ENCODE measurements around the gene HMGCS2.

HMGCS2 gene

DNA sequence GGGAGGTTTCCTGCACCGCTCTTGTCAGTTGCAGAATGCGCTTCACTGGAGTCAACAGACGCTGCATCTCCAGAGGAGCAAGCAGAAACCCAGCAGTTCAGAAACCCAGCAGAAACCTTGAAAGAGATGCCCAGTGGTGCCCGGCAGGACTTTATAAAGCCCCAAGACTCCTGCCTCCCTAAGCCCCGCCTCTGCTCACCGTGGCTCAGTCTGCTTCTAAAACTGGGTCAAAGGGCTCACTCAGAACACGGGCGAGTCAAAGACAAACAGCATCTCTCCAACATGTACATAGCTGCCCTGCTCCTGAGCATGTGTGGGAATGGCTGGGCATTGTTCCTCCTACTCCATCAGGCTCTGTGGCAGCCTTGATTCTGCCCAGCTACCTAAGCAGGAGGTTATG is at the start of gene HMGCS2:
TSS of gene HMGCS2 (minus strand) at position 128 of the 400 bp plus-strand sequence. CDS start at position 67, 61 bp downstream.
- no peak within 1 kb of the TSS for H3K4me3 ChIP-seq (ENCODE audit: low read depth, low read length)

DNA sequence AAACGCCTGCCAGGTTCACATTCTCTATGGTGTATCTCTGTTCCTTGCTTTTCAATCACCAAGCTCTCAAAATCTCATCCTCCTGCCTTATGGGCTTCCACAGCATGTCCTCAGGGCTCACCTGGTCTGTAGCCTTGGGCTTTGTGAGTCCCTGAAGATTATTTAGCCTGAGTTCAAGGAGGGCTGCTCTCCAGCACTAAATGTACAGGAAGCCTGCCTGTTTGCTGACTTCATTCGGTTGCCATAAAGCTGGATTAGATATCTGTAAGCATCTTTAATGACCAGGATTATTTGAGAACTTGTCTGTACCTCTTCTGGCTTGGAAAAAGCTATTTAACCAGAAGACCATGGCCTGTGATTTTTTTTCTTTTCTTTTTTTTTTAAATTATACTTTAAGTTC is 49.5 kb upstream of the HMGCS2 start:
- no peak overlapping the region for H3K4me3 ChIP-seq (ENCODE audit: low read depth, low read length)
- no peak for DNase-seq (ENCODE audit: low read depth)

More for the DNA sequence above, at the start of gene HMGCS2:
- no peak for DNase-seq (ENCODE audit: low read depth)

DNA sequence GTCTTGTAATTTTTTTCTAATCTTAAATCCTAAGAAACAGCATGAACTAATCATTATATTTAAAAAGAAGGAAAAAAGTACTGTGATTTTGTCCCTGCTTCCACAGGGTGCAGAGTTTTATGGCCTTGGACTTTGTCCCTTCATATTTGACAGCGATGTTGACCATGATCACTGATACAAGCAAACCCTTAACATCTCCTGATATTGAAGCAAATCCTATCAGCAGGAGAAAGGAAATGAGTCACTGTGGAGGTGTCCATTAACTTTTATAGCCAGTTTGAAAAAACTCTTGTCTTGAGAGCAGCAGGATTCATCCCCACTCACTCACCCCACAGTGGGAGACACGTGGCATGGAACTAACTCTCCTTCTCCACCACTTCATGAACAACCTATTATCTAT is 47.7 kb upstream of the HMGCS2 start:
- no peak overlapping the region for H3K4me3 ChIP-seq (ENCODE audit: low read depth, low read length)
- no peak for DNase-seq (ENCODE audit: low read depth)

DNA sequence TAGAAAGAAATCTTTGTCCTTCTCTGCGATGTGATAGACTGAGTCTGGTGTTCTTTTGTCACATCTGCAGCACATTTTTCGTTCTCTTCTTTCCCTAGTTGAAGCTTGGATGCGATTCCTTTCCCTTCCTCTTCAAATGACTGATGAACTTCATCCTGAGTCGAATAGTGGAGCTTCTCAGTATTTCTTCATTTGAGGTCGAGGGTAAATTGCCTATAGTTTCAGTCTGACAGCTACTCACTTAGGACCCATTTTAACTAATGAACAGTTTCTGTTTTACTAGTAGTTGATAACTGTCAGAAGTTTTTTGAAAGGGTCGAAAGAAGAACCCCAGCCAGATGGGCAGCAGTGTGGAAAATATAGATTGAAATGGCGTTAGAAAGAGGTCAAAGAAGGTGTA is 47.2 kb upstream of the HMGCS2 start:
- DNase-seq (ENCODE audit: low read depth): no peak

DNA sequence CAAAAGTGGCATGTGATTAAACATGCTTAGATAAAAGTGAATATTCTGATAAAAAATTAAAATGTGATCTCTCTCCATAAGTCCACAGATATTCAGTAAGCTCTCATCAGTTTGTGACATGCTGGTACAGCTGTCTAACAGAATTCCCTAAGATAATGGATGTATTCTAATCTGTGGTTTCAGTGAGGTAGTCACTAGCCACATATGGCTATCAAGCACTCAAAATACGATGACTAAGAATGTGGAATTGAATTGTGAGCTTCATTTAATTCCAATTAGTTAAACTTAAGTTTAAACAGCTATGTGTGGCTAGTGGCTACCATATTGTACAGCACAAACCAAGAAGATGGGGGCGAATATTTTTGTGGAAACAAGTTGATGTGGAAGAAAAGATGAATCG is 46.7 kb upstream of the HMGCS2 start:
- H3K4me3 ChIP-seq (ENCODE audit: low read depth, low read length): no peak overlapping the region
- DNase-seq (ENCODE audit: low read depth): no peak

More for the DNA sequence above, 47.2 kb upstream of the HMGCS2 start:
- no peak overlapping the region for H3K4me3 ChIP-seq (ENCODE audit: low read depth, low read length)

DNA sequence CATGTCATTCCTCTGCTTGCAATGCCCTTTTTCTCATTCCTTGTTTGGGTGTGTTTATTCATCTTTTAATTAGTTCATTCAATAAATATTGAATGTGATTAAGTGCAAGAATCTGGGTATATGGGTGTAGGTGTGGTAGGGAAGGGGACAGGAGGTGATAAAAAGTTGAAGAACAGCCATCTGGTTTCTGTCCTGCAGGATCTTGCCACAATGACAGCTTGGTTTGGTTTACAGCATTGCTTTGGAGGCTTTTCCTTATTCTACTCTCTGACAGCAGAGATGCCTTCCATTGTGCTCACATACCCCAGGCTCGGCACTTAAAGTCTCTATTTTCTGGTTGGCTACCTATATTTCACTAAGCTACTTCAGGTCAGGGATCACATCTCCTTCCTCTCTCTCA is 45.6 kb upstream of the HMGCS2 start:
- DNase-seq (ENCODE audit: low read depth): no peak
- no peak overlapping the region for H3K4me3 ChIP-seq (ENCODE audit: low read depth, low read length)

DNA sequence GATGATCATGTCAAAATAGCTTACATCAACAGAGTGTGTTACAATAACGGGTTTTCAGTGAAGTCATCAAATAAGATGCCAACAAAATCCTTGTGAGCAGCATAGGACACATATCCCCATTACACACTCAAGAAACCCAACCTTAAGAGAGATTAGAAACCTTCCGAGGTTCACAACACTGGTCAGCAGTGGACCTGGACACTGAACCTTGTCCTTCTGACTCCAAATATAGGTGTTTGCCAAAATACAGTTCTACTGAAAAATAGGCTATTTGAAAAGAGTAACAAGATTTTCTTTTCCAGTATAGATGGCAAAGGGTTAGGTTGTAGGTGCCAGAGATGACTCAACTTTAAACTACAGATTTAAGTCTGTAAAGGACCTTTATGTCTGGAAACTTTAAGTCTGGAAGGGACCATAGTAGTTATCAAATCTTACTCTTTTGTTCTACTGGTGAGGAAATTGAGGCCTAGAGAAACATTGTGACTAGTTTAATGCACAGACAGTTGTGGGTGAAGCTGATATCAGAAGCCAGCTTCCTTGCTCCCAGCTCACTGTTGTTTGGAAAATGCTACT is 43.4 kb upstream of the HMGCS2 start:
- H3K4me3 ChIP-seq (ENCODE audit: low read depth, low read length): no peak overlapping the region
- no peak for DNase-seq (ENCODE audit: low read depth)

DNA sequence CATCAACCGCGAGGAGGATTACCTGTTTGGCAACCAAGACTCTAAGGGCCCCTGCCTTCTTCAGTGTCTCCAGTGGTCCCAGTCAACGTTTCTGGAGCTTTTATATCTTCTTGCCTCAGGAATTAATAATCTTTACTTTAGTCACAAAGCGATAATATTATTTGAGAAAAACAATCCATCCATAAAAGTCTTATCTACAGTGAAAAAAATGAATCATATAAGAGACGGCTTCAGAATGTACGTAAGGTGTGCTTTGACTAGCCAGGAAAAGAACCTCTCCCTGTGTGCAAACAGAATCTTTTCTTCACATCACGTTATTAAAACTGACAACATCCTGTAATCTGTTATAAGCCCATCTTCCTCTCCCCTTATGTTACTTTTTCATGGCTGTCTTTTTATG is 42.7 kb upstream of the HMGCS2 start, which contains the start of gene REG4:
TSS of gene REG4 (minus strand) at position 74 of the 400 bp plus-strand sequence. CDS start 2,691 bp downstream, outside the sequence.
- DNase-seq (ENCODE audit: low read depth): no peak
- H3K4me3 ChIP-seq (ENCODE audit: low read depth, low read length): no peak within 1 kb of the TSS

DNA sequence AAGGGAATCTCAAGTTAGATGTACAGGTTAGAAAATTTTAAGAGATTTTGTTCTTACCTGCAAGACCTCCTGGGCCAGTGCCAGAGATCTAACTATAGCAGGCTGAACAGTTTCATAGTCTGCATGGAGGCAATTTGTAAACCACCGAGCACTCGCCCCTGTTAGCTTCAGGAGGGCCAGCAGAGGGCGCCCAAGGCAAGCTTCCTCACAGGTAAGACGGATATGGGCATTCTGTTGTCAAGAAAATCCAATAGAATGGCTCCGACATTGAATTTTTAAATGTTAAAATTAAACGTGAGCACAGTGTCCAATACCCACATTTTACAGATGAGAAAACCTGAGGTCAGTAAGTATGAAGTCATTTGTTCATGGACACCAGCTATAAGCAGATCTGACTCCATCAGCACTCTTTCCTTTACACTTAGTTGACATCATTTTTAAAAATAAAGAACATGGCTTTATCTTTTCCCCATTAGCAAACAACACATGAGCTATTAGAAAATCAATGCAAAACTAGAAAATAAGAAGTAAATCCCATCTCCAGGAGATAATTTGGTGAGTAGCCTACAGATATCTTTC is 40.4 kb upstream of the HMGCS2 start:
- H3K4me3 ChIP-seq (ENCODE audit: low read depth, low read length): no peak overlapping the region
- DNase-seq (ENCODE audit: low read depth): no peak

DNA sequence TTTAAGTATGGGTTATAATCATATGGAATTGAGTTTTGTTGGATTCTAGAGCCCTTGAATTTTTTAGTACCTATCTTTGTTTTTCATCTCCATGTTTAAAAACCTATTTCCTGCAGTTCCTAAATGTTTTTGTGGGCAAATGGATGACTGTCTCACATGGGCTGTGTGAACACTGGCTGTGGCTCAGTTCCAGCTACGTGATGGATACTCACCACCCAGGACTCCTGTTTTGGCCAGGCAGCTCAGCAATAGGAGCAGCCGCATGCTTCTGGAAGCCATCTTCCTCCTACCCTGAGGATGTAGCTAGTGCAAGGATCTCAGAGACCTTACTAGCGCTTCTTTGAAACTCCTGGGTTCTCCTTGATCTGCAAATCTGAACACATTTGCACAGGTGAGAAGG is 39.8 kb upstream of the HMGCS2 start:
- no peak for DNase-seq (ENCODE audit: low read depth)
- H3K4me3 ChIP-seq (ENCODE audit: low read depth, low read length): no peak overlapping the region

DNA sequence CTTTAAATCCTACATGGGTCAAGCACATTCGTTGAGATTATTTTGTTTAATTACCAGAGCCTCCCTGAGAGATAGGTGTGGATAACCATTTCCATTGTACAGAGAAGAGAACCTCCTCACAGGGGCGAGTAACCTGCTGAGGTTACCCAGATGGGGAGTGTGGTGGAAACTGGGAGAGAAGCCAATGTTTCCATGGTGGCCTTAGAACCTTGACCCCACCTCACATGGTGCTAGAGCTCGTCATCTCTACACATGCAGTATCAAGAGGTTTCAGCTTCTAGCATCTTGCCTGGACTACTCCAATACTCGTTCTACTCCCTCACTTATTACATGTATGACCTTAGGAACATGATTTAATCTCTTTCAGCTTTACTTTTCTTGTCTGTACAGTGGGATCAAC is 37.8 kb upstream of the HMGCS2 start:
- H3K4me3 ChIP-seq (ENCODE audit: low read depth, low read length): no peak overlapping the region
- no peak for DNase-seq (ENCODE audit: low read depth)

DNA sequence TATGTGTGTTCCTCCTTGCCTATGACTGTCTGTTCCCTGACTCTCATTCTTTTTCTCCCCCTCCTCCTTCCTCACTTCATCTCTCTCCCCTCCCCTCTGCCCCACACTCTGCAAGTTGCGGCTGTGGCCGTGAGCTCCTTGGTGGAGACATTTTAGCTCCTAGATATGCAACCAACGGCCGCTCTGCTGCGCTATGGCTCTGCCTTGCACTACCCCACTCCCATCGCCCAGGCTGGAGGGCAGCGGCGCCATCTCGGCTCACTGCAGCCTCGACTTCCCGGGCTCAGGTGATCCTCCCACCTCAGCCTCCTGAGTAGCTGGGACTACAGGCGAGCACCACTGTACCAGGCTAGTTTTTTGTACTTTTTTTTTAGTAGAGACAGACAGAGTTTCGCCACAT is 37.0 kb upstream of the HMGCS2 start:
- DNase-seq (ENCODE audit: low read depth): no peak
- no peak overlapping the region for H3K4me3 ChIP-seq (ENCODE audit: low read depth, low read length)

DNA sequence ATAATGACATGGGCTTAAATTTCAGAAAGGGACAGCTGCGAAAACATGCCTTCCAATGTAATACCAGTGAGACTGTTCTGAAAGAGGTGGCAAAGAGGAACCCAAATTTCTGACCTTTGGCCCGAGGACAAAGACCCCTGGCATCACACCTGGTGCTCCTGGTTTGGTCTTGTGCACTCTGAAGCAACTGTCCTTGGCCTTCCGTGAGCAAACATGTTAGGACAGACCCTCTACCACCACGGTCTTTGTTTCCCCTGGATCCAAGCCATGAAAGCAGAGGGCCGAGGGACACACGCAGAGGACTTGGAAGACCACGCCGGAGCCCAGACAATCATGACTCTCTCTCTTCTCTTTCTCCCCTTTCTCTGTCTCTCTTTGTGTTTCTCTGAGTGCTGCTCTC is 36.5 kb upstream of the HMGCS2 start:
- no peak for DNase-seq (ENCODE audit: low read depth)
- H3K4me3 ChIP-seq (ENCODE audit: low read depth, low read length): no peak overlapping the region

DNA sequence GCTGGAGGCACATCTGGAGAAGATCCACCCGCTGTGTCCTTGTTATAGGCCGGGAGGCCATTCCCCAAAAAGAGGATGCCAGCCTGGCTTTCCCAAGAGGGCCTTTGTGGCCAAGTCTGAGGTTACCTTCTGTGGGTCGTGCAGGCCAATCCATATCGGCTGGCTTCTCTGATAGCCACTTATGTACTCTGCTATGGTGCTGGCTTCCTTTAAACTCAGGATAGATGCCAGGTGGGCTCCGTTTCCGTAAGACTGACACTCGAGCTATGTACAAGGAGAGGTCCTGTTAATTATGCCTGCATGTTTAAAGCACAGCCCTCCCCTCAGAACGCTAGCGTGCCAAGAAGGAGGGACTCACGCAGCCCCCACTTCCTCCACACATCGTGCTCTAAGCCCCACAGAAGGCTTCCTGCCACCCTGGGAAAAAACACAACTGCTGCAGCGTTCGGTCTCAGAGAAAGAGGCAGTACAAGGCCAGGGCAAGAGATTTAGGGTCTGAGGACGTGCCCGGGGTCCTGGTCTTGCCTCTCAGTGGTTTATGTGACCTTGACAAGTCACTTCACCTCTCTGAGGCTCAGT is 31.0 kb upstream of the HMGCS2 start:
- DNase-seq (ENCODE audit: low read depth): no peak

DNA sequence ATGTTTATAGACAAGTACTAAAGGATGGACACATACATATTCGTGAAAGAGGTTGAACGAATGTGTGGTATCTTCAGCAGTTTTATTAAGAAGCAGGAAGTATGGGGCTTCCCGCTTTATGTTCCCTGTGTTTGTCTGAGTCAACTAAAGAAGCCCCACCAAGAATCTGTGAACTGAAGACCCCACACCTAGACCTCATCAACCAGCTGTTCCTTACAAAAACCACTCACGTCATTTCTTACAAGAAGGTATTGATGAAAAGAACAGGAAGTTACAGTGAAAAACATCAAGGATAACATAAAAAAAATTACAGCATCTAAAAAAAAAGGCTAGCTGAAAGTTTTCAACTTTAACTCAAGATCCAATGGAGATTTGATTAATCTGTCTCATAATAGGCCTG is 30.3 kb upstream of the HMGCS2 start:
- DNase-seq (ENCODE audit: low read depth): no peak
- H3K4me3 ChIP-seq (ENCODE audit: low read depth, low read length): no peak overlapping the region

More for the DNA sequence above, 31.0 kb upstream of the HMGCS2 start:
- H3K4me3 ChIP-seq (ENCODE audit: low read depth, low read length): no peak overlapping the region

DNA sequence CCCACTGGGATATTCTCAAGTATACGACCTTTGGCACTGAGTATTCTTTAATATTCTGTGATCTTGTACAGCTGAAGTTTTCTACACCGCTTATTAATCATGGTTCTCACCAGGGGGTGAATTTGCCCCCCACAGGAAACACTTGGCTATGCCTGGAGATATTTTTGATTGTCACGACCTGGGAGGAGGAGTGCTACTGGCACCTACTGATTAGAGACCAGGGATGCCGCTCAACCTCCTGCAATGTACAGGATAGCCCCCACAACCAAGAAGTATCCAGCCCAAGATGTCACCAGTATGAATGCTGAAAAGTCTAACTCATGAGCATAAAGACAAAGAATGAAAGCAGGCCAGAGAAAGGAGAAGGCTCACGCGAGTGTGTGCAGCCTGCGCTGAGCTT is 28.9 kb upstream of the HMGCS2 start:
- DNase-seq (ENCODE audit: low read depth): no peak
- no peak overlapping the region for H3K4me3 ChIP-seq (ENCODE audit: low read depth, low read length)

DNA sequence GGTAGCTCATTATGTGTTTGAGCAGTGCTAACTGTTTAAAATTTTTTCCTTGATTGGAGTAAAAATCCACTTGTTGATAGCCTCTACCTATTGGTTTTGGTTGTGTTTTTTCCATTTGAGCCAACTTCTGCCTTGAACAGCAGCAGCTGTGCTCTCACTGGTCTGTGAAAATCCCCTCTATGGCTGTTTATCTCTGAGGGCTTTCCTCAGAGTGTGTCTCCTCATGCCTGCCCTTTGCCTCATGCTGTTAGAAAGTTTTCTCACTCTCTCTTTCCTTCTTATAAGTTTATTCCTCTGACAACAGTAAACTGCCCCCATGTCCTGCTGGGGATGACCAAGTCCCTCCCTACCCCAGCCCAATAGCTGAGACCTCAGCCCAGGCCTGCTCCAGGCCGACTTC is 28.5 kb upstream of the HMGCS2 start:
- H3K4me3 ChIP-seq (ENCODE audit: low read depth, low read length): no peak overlapping the region
- no peak for DNase-seq (ENCODE audit: low read depth)

DNA sequence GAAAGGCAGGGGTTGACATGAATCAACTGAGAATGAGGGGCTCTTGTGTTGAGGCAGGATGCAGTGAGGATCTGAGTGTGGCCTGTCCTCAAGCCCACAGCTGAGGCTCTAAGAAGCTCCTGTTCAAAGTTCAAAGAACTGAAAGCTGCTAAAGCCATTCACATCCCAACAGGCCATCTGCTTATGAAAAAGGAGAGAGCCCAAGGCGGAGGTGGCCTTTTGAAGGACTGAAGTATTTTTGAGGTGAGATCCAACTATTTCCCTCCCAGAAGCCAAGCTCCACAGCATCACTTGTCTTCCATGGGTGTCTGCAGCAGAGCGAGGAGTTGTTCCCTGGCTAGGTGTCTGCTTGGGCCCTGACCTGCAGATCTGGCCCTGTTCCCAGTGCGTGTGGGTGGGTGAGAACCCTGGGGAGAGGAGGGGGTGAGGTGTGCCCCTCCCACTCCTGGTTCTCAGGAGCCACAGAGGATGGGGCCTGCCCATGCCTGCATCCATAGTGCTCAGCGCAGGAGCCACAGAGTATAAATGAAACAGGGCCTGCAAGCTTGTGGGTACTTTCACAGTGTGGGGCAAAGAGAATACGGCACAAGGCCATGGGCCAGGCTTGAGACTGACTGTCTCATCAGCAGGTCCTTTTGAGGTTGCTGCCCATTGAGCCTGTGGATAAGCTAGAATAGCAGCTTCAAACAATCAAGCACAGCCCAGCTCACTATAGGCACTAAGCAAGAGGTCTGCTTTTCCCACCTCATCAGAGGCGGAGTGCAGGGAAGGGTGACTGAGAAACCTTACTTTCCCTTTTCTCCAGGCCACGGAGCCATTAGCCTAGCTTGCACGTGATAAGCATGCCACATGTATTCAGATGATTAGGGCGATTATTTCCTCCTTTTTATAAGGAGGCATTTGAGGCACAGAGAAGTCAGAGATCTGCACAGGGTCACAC is 26.8 kb upstream of the HMGCS2 start:
- no peak overlapping the region for H3K4me3 ChIP-seq (ENCODE audit: low read depth, low read length)
- no peak for DNase-seq (ENCODE audit: low read depth)

DNA sequence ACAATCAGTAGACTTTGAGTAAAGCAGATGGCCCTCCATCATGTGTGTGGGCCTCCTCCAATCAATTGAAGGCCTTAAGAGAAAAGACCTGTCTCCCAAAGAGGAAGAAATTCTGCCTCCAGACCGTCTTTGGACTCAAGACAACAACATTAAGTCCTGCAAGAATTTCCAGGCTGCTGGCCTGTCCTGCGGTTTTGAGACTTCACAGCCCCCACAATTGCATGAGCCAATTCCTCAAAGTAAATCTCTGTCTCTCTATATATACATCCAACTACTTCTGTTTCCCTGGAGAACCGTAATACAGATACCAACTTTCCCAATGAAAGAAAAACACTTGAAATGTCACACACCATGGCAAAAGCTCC is 26.2 kb upstream of the HMGCS2 start:
- H3K4me3 ChIP-seq (ENCODE audit: low read depth, low read length): no peak overlapping the region
- no peak for DNase-seq (ENCODE audit: low read depth)

DNA sequence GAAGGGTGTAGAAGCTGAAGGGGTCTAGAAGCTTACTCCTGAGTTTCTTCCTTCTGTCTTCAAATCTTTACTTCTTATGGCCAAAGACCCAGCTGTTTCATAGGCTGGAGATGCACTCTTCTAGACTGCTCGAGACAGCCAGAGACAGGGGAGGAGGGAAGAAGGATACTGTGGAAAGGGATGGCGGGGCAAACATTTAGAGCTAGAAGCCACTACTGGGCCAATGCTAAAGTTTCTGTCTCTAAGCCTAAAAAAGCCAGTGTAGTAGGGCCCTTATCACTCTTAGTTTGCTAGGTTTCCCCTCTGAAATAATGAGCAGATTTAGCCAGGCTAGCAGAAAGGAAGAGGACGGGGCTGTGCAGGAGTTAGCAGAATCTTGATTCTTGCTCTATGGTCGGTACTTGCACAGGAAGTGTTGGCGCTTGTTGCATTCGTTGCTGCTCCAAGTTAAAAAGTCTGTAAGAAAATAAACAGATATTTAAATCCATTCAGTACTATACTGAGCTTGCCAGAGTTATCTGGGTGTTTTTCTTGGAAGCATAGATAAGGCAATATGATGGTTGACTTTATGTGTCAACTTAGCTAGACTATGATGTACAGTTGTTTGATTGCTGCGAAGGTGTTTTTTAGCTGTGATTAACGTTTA is 25.6 kb upstream of the HMGCS2 start:
- no peak for DNase-seq (ENCODE audit: low read depth)
- H3K4me3 ChIP-seq (ENCODE audit: low read depth, low read length): no peak overlapping the region

Data from skeletal muscle cell (primary cell).